Activated gamma-delta T cell treated with Interleukin-2 at 50 U/mL for 16 hours (primary cell): ENCODE results near the gene PFN3.
A peak's percentile ranks its signal among the peaks of the same experiment; 100 is the strongest.
"Not testable (repeated sequence)": the region's sequence is repeated elsewhere in the genome, so short reads cannot be mapped to it uniquely, and the experiment has no call there.

ENCODE experiments used
- DNase-seq: peaks from one replicate; pipeline ENCODE4 v3.0.0-alpha.2; 2020

The PFN3 gene

DNA sequence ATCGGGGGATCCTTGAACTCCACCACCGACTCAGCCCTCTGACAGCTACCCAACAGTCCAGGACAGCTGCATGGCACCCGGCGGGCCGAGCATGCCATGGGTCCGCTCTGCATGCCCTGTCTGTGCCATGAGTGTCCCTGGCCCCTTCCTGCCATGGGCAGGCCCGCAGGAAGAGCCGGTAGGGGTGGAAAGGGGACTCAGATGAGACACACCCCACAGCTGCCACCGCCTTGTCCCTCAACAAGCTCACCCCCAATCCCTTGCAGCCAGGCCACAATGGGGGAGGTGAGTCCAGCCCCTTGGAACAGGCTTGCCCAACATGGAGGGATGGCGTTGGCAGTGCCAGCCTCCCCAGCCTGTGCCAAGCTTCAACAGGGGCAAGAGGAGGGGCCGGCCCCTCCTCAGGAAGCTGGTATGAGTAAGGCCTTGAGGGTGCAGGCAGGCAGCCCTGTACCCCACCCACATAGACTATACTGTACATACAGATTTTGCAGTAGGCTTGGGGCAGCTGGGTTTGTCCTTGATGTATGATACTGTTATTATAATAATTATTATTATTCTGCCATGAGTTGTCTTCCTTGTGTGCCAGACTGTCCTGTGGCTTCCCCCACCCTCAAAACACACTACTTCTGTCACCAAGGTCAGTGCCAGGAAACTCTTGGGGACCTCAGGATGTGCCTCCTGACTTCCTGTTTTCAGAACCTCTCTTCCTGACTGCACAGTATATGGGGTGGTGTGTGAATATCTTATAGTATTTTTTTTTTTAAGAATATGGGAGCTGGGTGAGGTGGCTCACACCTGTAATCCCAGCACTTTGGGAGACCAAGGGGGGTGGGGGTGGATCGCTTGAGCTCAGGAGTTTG lies 28.2 kb downstream of the PFN3 start:
- DNase-seq = peak; percentile 38

DNA sequence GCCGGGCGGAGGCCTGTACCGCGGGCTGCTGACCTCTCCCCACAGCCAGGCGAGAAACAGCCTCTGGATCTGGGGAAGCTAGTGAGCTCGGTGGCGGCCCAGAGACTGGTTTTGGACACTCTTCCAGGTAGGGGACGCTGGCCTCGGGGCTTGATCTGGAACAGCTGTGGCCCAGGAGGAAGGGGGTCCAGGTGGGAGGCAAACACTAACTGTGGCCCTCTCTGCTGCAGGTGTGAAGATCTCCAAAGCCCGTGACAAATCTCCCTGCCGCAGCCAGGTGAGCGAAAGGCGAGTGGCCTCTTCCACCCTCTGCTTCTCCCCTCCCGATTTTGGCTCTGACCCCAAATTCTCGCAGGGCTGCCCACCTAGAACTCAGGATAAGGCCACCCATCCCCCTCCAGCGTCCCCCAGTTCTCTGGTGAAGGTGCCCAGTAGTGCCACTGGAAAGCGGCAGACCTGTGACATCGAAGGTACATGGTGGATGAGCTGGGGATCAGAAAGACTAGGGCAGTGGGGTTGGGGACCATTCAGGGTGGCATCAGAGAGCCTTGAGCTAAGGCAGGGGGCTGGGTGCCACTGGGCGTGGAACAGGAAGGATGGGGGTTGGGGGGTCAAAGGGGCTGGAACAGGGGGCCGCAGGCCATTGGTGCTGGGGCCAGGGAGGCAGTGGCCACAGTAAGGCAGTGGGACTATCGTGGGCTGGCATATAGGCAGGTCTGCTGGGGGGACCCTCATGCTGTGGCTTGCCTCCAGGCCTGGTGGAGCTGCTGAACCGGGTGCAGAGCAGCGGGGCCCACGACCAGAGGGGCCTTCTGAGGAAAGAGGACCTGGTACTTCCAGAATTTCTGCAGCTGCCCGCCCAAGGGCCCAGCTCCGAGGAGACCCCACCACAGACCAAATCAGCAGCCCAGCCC lies 29.1 kb downstream of the PFN3 start:
- DNase-seq = no peak

DNA sequence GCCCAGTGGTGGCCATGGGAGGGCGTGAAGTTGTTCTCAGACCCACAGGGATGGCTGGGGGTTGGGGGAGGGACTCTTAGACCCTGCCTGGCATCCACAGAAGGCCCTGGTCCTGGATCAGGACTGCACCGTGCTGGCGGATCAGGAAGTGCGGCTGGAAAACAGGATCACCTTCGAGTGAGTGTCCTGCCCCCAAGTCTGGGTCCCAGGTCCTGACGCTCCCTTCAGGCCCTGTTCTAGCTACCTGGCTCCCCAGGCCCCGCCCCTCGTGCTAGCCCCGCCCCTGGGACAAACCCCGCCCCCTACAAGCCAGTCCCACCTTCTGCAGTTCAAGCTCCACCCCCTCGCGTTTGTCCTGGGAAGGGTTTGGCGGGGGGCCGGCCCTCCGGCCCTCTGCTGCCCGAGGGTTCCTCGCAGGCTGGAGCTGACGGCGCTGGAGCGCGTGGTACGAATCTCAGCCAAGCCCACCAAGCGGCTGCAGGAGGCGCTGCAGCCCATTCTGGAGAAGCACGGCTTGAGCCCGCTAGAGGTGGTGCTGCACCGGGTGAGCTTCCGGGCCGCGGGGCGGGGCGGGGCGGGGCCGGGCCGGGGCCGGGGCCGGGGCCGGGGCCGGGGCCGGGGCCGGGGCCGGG lies 29.9 kb downstream of the PFN3 start:
- no peak for DNase-seq

DNA sequence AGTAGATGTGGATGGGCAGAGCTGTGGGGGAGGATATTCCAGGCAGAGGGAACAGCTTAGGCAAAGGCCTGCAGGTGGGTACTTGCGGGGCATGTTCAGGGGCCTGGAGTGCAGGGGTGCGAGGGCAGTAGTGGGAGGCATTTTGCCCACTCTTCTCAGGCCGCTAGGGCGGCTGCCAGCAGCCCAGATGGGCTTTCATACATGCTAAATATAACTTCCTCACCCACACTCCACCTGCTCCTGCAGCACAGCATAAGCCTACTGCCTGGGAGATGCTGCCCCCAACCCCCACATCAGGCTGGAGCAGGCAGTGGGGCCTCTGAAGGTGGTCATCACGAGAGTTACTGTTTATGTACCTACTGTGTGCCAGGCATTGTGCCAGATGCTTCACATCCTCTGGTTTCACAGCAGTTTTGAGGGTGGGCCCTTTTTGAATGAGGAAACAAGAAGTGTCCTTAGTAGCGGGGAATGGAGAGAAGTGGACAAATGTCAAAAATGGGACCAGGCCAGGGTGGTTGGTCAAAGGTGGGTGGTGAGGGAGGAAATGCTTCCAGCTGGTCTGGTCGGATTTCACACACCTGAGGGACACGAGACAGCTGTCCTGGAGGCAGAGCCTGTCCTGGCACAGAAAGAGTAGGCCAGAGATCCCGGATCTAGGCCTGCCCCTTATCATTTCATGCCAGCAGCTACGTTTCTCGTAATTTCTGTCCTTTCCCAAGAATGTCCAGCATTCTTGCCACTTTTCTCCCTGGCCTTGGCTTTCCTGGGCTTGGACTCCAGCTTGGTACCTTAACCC lies 30.6 kb downstream of the PFN3 start:
- no peak for DNase-seq

DNA sequence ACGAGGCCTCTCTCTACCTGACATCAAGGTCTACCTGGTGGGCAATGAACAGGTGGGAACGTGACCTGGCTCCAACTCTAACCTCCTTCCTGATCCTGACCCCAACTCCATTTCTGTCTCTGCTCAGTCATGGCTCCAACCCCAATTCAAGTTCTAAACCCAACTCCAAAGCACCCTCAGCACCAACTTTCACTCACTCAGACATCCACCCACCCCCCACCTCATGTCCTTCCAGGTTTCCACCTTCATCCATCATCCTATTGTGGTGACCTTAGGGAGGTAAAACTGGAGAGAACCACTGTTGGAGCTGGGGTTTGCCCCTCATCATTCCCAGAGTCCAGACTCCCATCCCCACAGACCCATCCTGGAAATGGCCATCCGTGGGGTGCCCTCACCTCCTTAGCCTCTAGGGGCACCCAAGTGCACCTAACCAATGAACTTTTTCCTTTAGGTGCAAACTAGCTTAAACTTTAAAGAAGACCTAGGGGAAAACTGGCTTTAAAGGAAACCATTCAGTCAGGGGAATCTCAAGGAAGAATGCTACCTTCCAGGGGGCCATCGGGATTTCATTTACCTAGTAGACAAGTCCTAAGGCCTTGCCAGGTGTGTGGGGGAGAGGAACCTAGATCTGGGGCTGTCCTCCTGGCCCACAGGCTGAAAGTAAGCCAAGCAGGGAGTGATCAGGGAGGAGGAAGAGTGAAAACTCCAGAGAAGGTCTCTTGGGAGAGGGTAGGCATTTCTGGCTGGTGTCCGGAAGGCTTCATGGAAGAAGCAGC lies 31.4 kb downstream of the PFN3 start:
- no peak for DNase-seq

DNA sequence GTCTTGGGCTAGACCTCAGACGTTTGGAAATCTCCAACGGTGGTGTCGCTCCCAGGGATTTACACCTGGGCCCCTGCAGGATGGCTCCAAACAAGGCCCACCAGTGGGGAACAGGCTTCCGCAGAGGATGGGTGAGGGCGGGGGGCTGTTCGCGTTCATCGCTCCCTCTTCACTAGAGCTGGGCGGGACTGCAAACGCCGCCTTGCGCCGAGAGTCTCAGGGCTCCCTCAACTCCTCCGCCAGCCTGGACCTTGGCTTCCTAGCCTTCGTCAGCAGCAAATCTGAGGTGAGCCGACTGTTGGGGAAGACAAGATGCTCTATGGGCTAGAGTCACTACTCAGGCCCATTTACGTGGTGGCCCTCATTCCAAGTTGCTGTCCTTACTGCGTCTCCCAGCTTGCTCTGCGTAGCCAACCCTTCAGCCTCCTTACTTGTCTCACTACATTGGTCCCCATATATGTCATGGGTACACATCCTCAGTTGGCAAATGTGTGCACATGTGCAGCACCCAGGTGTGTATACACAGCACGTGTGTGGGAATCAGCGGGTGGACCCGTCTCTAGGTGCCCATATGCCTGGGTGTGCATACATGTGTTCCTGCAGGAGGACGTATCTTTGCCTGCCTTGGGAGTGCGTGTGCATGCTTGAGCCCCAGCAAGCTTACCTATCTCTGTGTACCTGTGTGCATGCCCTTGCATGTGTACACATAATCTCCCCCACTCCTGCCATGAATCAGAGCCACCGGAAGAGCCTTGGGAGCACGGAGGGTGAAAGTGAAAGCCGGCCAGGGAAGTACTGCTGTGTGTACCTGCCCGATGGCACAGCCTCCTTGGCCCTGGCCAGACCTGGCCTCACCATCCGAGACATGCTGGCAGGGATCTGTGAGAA lies 32.2 kb downstream of the PFN3 start:
- DNase-seq = no peak

DNA sequence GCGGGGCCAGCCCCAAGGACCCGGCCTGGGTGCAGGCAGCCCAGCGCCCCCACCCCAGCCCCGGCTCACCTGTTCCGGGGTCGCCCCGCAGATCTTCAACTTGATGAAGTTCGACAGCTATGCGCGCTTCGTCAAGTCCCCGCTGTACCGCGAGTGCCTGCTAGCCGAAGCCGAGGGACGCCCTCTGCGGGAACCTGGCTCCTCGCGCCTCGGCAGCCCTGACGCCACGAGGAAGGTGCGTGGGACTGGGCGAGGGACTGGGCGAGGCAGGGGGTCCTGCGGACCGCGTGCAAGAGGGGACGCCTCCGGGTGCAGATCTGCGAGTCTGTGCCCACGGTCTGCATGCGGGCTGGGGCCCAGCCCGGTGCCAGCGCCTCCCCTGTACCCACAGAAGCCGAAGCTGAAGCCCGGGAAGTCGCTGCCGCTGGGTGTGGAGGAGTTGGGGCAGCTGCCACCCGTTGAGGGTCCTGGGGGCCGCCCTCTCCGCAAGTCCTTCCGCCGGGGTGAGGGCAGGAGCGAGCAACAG lies 33.1 kb downstream of the PFN3 start:
- no peak for DNase-seq

DNA sequence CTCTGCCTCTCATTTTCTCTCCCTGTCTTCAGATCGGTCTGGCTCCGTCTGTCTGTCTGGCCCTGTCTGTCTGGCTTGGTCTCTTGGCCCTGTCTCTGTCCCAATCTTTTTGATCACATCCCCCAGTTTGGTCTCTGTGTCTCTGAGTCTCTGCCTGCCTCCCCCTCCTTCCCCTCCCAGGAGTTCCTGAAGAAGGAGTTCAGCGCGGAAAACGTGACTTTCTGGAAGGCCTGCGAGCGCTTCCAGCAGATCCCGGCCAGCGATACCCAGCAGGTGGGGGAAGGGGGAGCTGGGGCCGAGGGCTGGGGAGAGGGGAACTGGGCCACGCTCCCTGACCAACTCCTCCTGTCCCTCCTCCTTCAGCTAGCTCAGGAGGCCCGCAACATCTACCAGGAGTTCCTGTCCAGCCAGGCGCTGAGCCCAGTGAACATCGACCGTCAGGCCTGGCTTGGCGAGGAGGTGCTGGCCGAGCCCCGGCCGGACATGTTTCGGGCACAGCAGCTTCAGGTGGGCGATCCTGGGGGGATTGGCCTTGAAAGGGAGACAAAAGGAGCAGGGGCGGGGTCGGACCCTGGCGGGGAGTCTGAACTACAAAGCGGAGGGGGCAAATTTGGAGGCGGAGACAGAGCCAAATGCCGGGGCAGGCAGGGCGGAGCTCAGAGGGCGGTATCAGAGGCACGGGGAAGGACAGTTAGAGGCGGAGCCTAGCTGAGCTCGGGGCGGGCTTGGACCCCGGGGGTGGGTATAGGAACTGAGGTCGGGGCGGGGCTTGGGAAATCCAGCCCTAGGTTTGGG lies 33.7 kb downstream of the PFN3 start:
- DNase-seq = no peak

DNA sequence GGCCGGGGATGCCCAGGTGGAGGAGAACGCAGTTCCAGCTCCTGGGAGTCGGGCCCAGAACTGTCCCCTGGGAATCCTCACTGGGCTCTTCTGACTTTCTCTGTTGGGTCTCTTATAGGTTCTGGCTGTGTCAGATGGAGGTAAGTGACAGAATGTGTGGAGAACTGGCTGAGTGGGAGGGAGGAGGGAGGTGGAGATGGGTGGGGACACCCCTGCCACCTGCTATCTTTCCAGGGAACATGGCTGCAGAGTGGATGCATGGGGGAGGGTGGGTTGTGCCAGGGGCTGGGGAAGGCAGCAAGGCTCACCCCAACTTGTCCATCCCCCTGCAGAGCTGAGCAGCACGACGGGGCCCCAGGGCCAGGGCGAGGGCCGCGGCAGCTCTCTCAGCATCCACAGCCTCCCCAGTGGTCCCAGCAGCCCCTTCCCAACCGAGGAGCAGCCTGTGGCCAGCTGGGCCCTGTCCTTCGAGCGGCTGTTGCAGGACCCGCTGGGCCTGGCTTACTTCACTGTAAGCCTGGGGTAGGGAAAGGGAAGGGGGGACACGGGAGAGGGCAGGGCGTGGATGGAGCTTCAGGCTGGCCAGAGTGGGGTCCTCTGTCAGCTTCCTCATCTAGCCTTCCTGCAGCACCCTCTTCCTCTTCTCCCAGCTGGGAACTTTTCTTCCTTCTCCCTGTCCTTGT lies 34.5 kb downstream of the PFN3 start:
- DNase-seq = no peak

DNA sequence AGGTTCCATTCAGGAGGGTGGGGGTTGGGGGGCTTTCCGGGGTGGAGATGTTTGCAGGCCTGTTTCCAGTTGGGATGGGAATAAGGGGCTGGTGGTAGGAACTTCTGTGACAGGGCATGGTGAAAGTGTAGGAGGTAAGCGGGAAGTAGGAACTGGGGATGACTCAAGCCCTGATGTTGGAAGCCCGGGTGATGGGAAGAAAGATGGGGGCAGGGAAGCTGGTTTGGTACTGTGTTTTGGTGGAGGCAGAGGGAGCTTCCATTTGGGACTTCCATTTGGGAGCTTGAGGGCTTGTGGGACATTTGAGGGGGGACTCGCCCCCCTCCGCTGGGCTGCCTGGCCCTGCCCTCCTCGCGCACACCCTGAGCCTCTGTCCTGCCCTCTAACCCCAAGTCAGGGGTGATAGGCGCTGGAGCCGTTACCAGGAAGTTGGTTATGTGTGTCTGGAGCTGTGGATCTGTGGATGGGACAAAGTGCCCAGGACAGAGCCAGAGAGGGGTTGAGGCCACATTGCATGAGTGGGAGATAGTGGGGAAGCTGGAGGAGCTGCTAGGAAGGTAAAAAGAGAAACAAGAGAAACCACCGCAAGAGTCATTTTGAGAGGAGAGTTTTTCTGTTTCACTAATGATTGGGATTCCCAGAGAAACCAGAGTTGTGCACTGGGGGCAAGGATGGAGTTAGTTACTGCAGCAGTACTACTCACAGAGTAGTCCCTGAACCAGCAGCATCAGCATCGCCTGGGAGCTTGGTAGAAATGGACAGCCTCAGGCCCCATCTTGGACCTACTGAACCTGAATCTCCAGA lies 36.1 kb downstream of the PFN3 start:
- DNase-seq = no peak

DNA sequence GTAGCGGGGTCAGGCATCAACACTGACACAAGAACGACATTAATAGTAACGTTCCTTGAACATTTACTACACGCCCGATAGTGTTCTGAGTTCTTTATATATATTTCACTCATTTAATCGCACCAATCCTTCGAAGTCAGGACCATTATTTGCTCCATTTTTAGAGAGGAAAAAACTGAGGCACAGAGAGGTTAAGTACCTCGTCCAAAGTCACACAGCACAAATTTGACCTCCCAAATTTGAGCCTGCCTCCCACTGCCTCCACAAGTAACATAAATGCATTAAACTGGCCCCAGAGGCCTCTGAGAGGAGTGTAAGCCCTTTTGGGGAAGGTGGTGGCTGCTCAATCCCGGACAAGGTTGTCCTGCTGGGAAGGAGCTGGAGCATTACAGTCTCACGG lies 36.9 kb downstream of the PFN3 start:
- no peak for DNase-seq

DNA sequence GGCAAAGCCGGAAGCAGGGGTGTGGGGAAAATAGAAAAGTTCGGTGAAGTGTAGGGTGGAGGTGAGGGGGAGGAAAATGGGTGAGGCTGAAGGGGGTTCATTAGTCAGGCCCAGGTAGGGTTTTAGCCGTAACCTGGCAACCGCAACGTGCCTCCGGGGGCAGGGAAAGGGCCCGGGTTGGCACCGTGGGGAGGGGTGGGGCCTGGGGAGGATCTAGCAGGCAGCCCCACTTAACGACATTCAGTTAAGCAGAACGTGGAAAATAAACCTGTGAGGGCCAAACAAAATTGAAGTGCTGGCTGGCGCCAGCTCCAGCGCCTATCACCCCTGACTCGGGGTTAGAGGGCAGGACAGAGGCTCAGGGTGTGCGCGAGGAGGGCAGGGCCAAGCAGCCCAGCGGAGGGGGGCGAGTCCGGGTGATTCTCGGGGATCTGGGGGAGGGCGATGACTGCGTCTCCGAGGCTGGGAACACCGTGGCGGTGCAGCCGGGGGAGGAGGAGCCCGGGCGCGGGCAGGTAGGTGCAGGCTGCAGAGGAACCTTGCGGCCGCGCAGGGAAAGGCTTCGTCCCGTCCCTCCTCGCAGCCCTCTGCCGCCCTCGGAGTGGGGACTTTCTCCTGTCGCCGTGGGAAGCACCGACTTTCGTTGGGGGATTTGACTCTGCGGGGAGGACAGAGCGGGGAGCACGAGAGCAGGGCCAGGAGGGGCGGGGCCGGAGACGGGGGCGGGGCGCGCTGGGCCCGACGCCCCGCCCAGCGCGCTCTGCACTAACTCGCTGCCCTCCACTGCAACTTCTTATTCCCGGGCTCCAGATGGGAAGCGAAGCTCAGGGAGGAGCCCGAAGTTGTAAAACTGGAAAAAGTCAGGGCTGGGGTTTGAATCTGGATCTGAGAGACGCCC lies 37.6 kb downstream of the PFN3 start:
- peak; percentile 53 for DNase-seq

DNA sequence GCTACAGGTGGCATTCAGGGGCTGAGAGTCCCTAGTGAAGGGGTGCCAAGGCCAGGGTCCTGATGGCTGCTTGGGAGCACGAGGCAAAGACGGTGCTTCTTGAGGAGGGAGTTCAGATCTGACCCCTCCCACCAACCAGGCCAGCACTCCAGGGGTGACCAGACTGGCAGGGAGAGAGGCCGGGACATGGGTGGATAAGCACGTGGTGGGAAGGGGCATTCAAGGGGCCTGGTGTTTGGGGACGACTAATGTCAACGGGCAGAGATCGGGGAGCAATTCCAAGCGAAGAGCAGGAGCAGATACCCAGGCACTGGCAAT lies 38.2 kb downstream of the PFN3 start:
- DNase-seq = no peak

DNA sequence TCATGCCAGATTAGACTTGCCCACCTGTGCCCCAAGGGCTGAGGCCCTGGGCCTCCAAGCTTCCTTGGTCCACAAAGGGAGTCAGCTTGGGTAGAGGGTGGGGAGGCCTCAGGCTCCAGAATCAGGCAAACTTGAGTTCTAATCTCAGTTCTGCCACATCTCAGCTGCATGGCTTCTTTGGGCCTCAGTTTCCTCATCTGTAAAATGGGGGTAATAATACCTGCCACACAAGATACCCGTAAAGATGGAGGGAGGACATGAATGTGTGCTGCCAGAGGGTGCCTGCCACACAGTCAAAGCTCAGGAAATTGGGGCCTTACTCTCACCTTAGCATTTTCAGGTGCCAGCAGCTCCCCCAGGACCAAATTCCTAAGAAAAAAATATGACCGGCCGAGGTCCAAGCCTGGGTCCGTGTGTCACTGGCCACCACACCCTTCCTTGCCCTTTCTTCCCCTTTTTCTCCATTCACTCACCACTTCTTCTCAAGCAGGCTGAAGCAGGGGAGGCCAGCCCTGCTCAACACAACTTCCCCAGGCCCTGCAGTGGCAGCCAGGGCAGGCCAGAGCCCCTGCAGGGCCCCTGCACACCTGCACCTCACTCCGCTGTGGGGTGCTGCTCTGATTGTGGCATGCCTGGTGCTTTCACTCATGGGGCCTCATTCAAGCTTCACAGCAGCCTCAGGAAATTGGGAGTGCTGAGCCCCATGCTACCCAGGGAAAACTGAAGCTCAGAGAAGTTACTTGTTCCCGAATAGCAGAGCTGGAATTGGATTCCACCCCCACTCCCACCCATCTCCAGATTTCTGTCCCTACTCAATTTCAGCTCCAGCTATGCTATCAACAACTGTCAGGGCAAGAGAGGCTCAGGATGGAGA lies 38.8 kb downstream of the PFN3 start:
- DNase-seq = no peak

DNA sequence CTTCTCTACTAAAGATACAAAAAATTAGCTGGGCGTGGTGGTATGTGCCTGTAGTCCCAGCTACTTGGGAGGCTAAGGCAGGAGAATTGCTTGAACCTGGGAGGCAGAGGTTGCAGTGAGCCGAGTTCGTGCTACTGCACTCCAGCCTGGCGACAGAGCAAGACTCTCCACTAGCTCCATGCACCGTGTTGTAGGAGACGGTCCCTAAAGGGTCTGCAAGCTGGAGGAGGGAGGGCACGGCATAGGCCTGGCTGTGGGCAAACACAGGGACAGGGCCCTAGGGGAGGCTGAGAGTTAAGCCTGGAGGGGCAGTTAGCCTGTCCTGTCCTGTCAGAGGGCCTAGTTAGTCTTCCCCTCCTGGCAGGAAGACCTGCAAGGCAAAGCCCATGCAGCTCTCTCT lies 39.7 kb downstream of the PFN3 start:
- not testable (repeated sequence) for DNase-seq

DNA sequence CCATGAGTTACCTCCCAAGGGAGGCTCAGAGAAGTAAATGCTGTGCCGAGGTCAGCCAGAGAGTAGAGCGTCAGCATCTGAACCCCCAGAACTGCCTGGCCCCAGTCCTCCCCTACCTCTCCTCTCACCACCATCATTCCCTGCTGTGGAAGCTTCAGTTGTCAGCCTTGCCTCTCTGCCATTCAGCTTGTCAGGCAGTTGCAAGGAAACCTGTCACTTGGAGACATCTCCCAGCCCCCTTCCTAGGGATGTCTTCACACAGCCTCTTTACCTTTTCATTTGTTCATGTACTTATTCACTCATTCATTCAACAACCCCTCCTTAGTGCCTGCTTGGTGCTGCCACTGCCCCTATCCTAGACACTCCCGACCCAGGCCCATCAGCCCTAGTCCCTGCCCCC lies 40.6 kb downstream of the PFN3 start:
- DNase-seq = no peak
